Measurements from ENCODE around the gene NPHP4.
"Not testable (repeated sequence)": the region's sequence is repeated elsewhere in the genome, so short reads cannot be mapped to it uniquely, and the experiment has no call there.

Gene NPHP4

DNA sequence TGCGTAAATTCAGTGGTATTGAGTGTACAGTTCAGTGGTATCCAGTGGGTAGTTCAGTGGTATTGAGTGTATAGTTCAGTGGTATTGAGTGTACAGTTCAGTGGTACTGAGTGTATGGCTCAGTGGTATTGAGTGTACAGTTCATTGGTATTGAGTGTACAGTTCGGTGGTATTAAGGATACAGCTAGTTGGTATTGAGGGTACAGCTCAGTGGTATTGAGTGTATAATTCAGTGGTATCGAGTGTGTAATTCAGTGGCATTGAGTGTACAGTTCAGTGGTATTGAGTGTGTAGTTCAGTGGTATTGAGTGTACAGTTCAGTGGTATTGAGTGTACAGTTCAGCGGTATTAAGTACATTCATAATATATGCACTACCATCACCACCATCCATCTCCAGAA, 30.0 kb upstream of the NPHP4 start:
- DNase-seq: no peak

GRCh38 chr1:6019166-6019845, 27.1 kb upstream of the NPHP4 start:
- no peak for DNase-seq

GRCh38 chr1:6017654-6018053, 25.4 kb upstream of the NPHP4 start:
- not testable (repeated sequence) for DNase-seq

DNA sequence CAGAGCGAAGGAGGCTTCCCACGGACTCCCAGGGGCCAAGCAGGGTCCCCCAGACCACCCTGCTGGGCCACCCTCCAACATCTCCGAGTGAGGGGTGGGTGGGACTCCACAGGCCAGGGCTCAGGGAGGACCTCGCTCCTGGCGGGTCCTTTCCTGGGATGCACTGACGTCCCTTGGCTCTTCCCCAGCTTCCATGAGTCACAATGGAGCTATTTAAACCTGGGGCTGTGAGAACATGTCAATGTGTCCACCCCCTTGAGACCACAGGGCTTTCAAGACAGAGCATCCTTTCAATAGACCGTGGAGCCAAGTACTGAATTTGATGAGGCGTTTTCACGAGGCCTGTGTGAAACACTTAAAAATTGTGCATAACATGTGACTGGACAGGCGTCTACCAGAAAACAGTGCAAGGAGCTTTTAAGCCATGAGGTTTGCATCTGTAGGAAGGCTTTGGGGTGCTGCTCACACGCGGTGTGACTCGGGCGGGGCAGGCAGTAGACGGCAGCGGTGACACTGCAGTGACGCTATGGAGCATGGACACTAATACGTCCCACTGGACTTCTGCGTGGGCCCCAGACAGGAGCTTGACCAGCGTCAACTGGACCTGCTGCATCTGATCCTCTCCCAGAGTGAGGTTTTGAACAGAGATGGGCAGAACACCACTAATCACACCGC, 24.1 kb upstream of the NPHP4 start:
- no peak for DNase-seq

GRCh38 chr1:6014130-6014999, 22.1 kb upstream of the NPHP4 start:
- no peak for DNase-seq

GRCh38 chr1:6013491-6013890, 21.3 kb upstream of the NPHP4 start:
- DNase-seq: no peak

DNA sequence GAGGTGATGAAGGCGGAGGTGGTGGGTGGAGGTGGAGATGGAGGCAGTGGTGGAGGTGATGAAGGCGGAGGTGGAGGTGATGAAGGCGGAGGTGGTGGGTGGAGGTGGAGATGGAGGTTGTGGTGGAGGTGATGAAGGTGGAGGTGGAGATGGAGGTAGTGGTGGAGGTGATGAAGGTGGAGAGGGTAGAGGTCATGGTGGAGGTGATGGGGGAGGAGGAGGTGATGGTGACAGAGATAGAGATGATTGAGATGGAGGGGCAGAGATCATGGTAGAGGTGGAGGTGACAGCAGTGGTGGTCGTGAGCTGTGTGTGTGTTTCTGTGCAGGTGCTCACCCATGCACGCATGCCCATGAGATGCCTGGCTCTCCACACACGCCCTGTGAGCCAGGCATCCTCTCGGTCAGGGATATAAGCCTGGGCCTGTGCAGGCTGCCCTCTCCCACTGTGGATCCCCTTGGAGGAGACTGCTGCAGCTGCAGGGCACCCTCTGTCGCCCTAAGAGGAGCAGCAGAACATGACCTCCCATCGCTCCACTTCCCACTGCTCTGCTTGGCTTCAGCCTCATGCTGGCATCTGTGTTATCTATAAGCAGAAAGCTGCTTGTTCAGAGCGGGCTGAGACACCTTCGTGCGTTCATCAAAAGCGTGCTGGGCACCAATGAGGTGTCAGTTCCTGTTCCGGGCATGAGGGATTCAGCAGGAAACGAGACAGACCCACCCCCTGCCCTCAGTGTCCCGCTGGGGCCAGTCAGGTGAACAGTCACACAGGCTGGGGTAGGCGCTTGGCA, 20.5 kb upstream of the NPHP4 start:
- DNase-seq: no peak

- no peak for DNase-seq
Measured at GRCh38 chr1:6011946-6012258, 19.7 kb upstream of the NPHP4 start.

GRCh38 chr1:6011161-6011945, 19.1 kb upstream of the NPHP4 start:
- DNase-seq: peak; percentile 6

GRCh38 chr1:6010554-6010953, 18.3 kb upstream of the NPHP4 start:
- no peak for DNase-seq

DNA sequence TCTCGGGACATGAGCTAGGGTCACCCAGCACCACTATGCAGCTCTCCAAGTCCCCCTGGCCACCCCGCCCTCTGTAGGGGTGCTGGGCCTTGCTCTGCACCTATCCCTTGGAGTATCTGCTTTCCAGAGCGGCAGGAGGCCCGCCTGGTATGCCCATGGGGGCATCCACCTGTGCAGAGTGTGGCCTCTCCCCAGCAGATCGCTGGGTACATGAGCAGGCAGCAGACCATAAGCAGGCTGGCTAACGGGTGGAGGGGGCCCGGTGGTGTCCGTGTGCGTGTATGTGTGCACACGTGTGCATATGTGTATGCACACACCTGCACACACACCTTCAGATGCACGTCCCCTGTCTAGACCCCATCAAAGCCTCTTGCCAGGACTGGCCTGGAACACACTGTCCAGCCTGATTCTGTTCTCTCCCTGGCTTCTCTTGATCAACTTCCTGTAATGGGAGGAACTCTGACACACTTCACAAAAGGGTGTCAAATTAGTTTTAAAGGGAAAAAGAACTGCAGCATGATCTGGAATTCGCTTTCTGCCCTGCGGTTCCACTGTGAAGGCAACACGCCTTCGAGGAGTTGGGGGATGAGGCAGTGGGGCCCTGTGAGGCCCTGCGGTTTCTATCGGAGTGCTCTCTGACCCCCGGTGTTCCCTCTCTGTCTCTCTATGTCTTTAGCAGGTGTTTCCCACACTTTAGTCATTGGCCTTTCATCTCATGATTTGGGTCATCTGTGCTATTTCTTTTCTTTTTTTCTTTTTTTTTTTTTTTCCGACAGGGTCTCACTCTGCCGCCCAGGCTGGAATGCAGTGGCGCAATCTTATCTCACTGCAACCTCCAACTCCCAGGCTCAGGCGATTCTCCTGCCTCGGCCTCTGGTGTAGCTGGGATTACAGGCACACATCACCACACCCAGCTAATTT, 17.2 kb upstream of the NPHP4 start:
- DNase-seq: no peak

- DNase-seq: no peak
Measured at GRCh38 chr1:6008696-6009095, 16.5 kb upstream of the NPHP4 start.

DNA sequence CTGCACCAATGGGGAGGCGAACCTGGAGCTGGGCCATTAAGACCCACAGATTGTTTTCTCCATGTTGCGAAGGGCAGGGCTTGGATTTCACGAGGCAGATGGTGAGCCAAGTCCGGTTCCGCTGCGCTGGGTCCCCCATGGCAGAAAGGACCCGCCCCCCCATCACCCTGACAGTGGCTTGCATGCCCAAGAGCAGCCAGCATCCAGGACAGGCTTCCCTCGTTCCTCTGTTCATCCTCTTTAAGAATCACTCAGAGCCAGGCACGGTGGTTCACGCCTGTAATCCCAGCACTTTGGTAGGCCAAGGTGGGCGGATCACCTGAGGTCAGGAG, 15.8 kb upstream of the NPHP4 start:
- no peak for DNase-seq

GRCh38 chr1:6007318-6008083, 15.3 kb upstream of the NPHP4 start:
- no peak for DNase-seq

DNA sequence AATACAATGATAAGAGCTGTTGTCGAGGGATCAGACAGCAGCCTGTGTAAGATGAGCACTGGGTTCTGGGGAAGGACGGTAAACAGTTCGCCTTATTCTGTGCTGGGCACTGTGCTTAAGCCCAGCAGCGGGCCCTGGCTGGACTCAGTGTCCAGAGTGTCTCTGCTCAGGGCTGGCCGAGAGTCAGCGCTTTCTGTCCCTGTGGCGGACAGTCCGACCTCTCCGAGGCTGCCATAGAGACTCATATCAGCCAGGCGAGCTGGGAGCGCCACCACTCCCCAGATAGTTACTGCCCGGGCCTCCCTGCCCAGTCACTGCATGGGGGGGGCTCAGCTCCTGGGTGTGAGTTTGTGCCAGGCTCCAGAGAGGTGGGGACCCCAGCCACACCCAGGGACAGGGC, 14.7 kb upstream of the NPHP4 start:
- no peak for DNase-seq

DNA sequence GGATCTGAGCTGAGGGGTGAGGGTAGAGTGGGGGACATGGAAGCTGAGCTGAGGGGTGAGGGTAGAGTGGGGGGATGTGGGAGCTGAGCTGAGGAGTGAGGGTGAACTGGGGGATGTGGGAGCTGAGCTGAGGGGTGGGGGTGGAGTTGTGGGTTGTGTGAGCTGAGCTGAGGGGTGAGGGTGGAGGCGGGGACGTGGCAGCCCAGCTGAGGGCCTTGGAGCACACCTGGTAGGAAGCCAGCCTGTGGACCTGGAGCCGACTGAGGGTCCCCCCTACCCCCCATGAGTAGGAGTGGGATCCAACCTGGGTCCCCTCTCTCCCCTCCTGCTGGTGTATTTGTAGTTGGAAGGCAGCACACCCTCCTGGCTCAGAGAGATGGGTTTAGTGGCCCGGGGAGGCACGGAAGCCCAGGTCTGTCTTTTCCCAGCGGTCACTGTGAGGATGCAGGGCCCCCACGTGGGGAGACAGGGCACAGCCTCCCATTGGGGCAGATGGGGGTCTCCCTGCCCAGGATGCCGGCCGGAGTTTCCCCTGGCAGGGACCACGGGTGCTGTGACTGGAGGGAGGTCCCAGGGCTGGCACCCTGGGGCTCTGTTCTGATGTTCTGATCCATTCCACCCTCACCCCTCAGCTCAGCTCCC, 13.2 kb upstream of the NPHP4 start:
- no peak for DNase-seq

- no peak for DNase-seq
Measured at GRCh38 chr1:6004412-6005123, 12.3 kb upstream of the NPHP4 start.

DNA sequence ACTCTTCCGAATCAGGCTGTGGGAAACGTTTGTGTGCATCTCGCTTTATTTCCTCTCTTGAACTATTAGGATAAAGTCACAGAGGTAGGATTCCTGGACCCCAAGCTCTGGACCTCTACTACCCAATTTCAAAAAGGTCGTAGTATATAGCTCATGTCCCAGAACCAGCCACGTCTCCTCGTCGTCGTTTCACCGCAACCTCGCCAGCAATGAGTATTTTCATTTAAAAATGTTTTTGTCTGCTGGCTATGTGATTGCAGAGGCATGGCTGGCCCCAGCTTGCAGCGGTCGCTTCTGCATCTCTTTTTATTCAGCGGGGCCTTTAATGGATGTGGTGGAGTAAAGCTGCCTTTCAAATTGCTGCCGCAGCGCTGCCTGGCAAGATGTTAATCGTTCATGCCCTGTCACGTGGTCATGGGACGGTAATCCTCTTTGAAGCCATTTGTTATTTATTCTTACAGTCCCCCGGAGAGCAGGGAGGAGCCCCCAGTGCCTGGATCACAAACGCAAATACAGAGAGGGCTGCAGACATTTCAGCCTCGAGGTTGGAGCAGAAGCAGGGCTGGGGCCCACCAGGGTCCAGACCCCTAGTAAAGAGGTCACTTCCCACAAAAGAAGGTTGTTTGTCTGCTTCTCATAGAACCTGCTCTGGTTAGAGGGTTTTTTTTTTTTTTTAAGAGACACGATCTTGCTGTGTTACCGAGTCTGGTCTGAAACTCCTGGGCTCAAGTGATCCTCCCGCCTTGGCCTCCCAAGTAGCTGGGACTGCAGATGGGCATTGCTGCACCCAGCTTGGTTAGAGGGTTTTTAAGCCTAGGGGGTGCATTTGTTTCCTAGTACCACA, 11.6 kb upstream of the NPHP4 start:
- peak; percentile 87 for DNase-seq

All from NCI-H69 (cell line).